ENCODE data around the gene LRRC72.
"Not testable (repeated sequence)": the region's sequence is repeated elsewhere in the genome, so short reads cannot be mapped to it uniquely, and the experiment has no call there.

LRRC72 gene

GRCh38 chr7:16526742-16527540 lies at the start of gene LRRC72:
LRRC72 (plus strand) TSS chr7:16526825; CDS start chr7:16526953, 128 bp downstream.
- DNase-seq, result no peak

DNA sequence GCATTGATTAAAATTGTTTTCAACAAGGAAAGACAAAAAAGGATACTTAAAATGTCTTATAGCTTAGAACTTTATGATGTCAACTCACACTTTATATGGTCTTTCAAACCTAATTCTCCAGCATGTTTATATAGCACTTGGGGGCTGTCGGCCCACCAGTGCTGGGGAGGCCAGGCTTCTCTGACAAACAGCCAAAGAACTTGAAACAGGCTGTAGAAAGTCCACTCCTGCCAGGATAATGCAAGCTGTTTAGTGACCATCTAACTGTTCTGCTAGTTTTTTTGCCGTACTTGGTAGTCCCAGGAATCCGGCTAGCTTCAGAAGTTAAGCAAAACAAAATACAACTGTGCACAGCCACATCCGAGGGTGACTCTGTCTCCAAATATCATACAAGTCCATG lies 47.5 kb upstream of the LRRC72 start:
- DNase-seq, result no peak

- DNase-seq, result no peak
These were observed 47.0 kb upstream of the LRRC72 start for GRCh38 chr7:16479591-16479990.

DNA sequence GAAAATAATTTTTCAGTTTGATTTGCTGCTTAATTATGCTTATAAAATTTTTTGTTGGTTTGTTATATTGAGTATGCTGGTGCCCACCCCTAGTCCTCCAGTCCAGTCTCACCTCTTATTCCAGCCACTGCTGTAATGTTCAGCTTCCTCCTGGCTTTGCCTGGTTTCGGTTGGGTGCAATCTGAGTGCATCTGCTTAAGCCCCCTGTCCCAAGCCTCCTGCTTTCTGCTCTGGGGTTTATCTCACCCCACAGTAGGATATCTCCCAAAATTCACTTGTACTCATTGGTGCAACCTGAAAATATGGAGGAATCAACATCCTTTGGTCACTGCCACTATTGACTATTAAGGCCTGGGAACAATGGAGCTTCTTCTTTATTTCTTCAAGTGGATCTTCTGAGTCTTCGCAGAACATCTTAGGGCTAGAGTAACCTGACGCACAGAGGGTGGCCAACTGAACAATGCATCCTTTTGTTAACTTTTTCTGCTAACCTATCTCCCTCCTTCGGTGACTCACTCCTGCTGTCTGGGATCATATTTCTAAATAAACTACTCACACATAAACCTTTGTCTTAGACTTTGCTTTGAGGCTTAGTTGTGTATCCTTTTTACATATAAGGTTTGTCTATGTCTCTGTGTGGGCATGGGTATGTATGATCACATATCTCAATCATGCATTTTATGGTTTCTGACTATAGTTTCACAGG lies 42.0 kb upstream of the LRRC72 start:
- no peak for DNase-seq

DNA sequence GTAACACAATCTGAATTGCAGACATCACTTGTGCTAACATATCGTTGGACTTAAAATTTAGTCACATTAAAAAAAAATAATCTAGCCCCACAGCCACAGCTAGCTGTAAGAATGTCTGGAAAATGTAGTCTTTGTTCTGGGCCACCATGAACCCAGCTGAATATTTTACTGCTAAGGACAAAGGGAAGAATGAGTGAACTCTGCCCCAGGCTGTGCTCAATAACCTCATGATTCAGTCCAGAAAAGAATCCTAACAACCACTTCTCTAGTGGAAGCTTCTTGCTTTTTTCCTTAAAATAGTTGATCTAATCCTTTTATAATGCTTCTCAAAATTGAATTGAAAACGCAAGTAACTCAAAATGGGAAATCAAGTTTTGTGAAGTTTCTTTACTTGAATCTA lies 35.5 kb upstream of the LRRC72 start:
- no peak for DNase-seq

- DNase-seq, result no peak
These were observed 34.0 kb upstream of the LRRC72 start for GRCh38 chr7:16492513-16493062.

DNA sequence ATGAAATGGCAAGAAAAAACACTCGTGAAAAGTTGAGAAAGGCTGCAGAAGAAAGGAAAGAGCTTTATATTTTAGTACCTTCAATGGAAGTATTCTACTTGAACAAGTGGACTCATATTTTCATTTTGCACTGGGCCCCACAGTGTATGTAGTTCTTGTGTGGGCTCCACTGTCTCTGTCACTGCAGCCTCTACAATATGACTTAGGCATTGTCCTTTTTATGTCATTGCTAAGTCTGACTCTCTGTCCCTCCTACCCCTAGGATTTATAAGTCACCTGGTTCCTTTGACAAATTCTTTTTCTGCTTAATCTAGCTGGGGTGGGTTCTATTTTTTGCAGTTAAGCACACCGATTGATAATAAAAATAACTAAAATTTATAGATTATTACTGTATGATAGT lies 33.4 kb upstream of the LRRC72 start:
- no peak for DNase-seq

GRCh38 chr7:16494551-16494950 lies 32.1 kb upstream of the LRRC72 start:
- DNase-seq, result no peak

GRCh38 chr7:16494955-16495719 lies 31.5 kb upstream of the LRRC72 start:
- no peak for DNase-seq

- DNase-seq, result no peak
These were observed 28.5 kb upstream of the LRRC72 start for GRCh38 chr7:16498122-16498521.

- DNase-seq, result no peak
These were observed 24.3 kb upstream of the LRRC72 start for GRCh38 chr7:16502303-16502702.

GRCh38 chr7:16504019-16504418 lies 22.6 kb upstream of the LRRC72 start:
- no peak for DNase-seq

- DNase-seq, result not testable (repeated sequence)
These were observed 20.2 kb upstream of the LRRC72 start for GRCh38 chr7:16506422-16506821.

- no peak for DNase-seq
These were observed 16.8 kb upstream of the LRRC72 start for GRCh38 chr7:16509829-16510228.

GRCh38 chr7:16511314-16511713 lies 15.3 kb upstream of the LRRC72 start:
- no peak for DNase-seq

DNA sequence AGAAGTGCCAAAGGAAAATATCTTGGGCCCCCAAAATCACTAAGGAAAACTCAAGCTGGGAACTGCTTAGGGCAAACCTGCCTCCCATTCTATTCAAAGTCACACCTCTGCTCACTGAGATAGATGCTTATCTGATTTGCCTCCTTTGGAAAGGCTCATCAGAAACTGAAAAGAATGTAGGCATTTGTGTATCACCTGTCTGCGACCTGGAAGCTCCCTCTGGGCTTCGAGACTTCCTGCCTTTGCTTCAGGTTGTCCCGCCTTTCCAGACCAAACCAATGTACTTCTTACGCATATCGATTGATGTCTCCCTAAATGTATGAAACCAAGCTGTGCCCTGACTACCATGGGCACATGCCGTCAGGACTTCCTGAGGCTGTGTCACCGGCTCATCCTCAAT lies 14.5 kb upstream of the LRRC72 start:
- DNase-seq, result no peak

DNA sequence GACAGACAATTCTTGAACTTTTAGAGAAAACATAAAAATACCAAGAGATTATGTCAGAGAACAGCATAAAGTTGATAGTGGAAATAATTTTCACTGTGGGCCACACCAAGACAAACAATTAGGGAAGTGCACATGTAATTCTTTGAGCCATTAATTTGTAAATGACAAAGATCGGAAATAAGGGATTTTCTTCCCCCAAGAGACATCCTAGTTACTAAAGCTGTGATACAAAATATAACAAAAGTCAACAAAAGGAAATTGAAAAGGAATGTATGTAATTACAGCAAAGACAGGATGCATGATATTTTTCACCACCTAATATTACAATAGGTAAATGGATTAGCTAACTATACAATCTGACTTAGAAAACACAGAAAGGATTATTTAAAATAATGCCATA lies 12.4 kb upstream of the LRRC72 start:
- DNase-seq, result no peak

GRCh38 chr7:16514729-16515128 lies 11.9 kb upstream of the LRRC72 start:
- no peak for DNase-seq

GRCh38 chr7:16515785-16516685 lies 10.6 kb upstream of the LRRC72 start:
- no peak for DNase-seq

- not testable (repeated sequence) for DNase-seq
These were observed 6.6 kb upstream of the LRRC72 start for GRCh38 chr7:16519985-16520384.

DNA sequence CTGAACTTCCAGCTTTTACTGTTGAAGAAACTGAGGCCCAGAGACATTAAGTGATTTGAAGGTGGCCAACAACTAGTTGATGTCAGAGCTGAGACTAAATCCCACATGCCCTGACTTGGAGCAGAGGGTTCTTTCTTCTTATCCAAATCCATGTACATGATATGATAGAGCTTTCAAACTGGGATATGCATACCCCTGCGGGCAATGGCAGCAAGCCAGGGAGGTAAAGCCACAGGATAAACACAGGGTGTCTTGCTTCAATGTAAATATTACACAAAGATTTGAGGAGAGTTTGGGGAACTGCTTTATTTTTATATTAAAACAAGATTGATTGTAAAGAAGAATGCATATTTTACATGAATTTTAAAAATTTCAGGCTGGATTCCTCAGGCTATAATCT lies 2.3 kb upstream of the LRRC72 start:
- DNase-seq, result no peak

DNA sequence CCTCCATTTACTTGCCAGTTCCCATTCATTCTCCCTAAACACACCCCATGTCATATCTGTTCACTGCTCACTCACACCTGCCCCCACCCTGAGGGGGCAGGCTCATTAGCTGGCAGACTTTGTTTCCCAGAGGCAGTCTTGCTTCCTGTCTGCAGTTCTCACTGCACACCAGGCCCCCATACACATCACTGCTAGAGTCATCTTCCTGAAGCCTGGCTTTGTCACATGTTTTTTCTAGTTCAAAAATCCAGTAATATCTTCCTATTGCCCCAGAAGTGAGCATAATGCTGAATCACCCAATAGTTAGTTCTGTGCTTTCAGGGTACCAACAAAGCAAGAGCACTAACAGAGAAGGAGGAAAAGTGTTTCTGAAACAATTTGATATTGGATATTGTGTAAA lies 1.9 kb downstream of the LRRC72 start:
- no peak for DNase-seq

All from NCI-H1092 (cell line).